Kidney (tissue), 14 donors: ENCODE measurements around the gene UTY. TPM values are rescaled to one million over a fixed set of nuclear protein-coding genes. Genes with fewer than 3 reads are reported as not detected.

Experiments used
- DNase-seq, 5 donors: peaks; one replicate each; pipeline ENCODE4 v3.0.0-alpha.2; 2013 to 2020
- FAIRE-seq: peaks from 2 replicates; lab custom pipeline; 2012; peaks lifted over from hg19 to GRCh38; lab: Jason Lieb, UNC
- H3K27ac ChIP-seq, 2 donors: one replicate each; pipeline ENCODE4 v1.7.0; 2013; ENCODE audit warnings: low read depth in 2 of 2, low read length in 2 of 2, inconsistent platforms in 1 of 2
- H3K27me3 ChIP-seq: one replicate; pipeline ENCODE4 v1.7.1; 2013; ENCODE audit warnings: low read length, inconsistent platforms; ENCODE audit not compliant: control insufficient read depth, insufficient read depth
- H3K36me3 ChIP-seq, 3 donors: one replicate each; pipeline versions ENCODE4 v1.7.0 to v1.7.1; 2013; ENCODE audit warnings: low read length in 3 of 3, control low read depth in 1 of 3, inconsistent platforms in 1 of 3; ENCODE audit not compliant: insufficient read depth in 3 of 3, control insufficient read depth in 2 of 3
- H3K4me1 ChIP-seq, 3 donors: one replicate each; pipeline versions ENCODE4 v1.7.0 to v1.7.1; 2013; ENCODE audit warnings: low read length in 3 of 3, inconsistent platforms in 1 of 3, low read depth in 1 of 3; ENCODE audit not compliant: control insufficient read depth in 2 of 3, insufficient read depth in 2 of 3
- H3K4me3 ChIP-seq, 3 donors: one replicate each; pipeline versions ENCODE4 v1.7.0 to v1.8.1; 2013; ENCODE audit warnings: low read length in 3 of 3, control low read depth in 1 of 3, inconsistent platforms in 1 of 3
- H3K9ac ChIP-seq, 3 donors: one replicate each; pipeline versions ENCODE4 v1.7.0 to v1.7.1; 2013; ENCODE audit warnings: low read length in 3 of 3, control low read depth in 1 of 3, inconsistent platforms in 1 of 3
- H3K9me3 ChIP-seq, 3 donors: one replicate each; pipeline versions ENCODE4 v1.7.0 to v1.7.1; 2013; ENCODE audit warnings: low read length in 3 of 3, control low read depth in 1 of 3, inconsistent platforms in 1 of 3; ENCODE audit not compliant: control insufficient read depth in 2 of 3, insufficient read depth in 1 of 3
- intact Hi-C: fragments of 100-400 bp; cut with DNase I; formaldehyde crosslinking; loops from one replicate; pipeline ENCODE4 v1.11.1; 2022
- polyA plus RNA-seq: library from polyadenylated mRNA; stranded (reverse); fragments of 350-450 nt; fragmentation: Illumina TruSeq; extraction: RNeasy Lipid Tissue Mini Kit (QIAGEN cat#74804); gene quantifications from one replicate; pipeline ENCODE4 v1.2.3, GENCODE V29; 2014; ENCODE audit warnings: low read depth, low replicate concordance; ENCODE audit not compliant: insufficient read depth
- total RNA-seq: library from RNA; stranded (reverse); fragmentation: NEBNext Ultra II Directional; extraction: Animal tissue kit (Norgen Biotek cat#: 25700); gene quantifications from one replicate; pipeline ENCODE4 v1.2.1, GENCODE V29; 2021
- TF ChIP-seq, protein P1 (sequence below): IDR thresholded peaks from 3 replicates; pipeline ENCODE4 v1.5.1; 2012; ENCODE audit warnings: mild to moderate bottlenecking, moderate library complexity, borderline replicate concordance; ENCODE audit not compliant: insufficient read depth; ENCODE audit errors: extremely low read depth
- donor health status: control.
- donor health status: control.
- donor health status: control.
- donor health status: control.
- donor health status: control.
- donor health status: DM: yes; HTN: yes; CAD: no.
- donor health status: Normal renal cell carcinoma (clear cell type).

The UTY gene
- total and polyA plus RNA-seq, 2 donors from 2014 or later, result 3.4 TPM; not detected in 1

DNA sequence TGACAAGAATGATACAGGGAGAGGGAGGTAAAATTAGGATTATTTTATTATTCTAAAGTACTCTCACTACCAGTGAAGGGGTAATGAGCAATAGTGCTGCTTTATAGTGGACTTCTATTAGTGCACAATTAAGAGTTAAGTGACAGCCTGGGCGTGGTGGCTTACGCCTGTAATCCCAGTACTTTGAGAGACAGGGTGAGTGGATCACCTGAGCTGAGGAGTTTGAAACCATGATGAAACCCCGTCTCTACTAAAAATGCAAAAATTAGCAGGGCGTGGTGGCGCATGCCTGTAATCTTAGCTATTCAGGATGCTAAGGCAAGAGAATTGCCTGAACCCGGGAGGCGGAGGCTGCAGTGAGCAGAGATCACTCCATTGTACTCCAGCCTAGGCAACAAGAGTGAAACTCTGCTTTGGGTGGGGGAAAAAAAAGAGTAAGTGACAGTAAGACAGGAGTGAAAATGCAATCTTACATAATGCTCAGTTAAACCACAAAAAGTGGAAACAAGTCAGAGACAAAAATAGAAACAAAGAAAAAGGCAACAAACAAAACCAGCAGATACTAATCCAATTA lies 98.6 kb downstream of the UTY start:
- intact Hi-C loops, result no loop called here
- FAIRE-seq, result no peak
- H3K36me3 ChIP-seq, result no peaks in the 10 kb centered on the region
- TF ChIP-seq, protein P1, sequence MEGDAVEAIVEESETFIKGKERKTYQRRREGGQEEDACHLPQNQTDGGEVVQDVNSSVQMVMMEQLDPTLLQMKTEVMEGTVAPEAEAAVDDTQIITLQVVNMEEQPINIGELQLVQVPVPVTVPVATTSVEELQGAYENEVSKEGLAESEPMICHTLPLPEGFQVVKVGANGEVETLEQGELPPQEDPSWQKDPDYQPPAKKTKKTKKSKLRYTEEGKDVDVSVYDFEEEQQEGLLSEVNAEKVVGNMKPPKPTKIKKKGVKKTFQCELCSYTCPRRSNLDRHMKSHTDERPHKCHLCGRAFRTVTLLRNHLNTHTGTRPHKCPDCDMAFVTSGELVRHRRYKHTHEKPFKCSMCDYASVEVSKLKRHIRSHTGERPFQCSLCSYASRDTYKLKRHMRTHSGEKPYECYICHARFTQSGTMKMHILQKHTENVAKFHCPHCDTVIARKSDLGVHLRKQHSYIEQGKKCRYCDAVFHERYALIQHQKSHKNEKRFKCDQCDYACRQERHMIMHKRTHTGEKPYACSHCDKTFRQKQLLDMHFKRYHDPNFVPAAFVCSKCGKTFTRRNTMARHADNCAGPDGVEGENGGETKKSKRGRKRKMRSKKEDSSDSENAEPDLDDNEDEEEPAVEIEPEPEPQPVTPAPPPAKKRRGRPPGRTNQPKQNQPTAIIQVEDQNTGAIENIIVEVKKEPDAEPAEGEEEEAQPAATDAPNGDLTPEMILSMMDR, result no peak
- H3K27me3 ChIP-seq, result no peaks in the 10 kb centered on the region
- no peak overlapping the region for H3K4me3 ChIP-seq
- H3K9ac ChIP-seq, result no peak overlapping the region
- no peaks in the 10 kb centered on the region for H3K4me1 ChIP-seq
- DNase-seq, result no peak
- H3K27ac ChIP-seq, result no peak overlapping the region
- no peaks in the 10 kb centered on the region for H3K9me3 ChIP-seq

DNA sequence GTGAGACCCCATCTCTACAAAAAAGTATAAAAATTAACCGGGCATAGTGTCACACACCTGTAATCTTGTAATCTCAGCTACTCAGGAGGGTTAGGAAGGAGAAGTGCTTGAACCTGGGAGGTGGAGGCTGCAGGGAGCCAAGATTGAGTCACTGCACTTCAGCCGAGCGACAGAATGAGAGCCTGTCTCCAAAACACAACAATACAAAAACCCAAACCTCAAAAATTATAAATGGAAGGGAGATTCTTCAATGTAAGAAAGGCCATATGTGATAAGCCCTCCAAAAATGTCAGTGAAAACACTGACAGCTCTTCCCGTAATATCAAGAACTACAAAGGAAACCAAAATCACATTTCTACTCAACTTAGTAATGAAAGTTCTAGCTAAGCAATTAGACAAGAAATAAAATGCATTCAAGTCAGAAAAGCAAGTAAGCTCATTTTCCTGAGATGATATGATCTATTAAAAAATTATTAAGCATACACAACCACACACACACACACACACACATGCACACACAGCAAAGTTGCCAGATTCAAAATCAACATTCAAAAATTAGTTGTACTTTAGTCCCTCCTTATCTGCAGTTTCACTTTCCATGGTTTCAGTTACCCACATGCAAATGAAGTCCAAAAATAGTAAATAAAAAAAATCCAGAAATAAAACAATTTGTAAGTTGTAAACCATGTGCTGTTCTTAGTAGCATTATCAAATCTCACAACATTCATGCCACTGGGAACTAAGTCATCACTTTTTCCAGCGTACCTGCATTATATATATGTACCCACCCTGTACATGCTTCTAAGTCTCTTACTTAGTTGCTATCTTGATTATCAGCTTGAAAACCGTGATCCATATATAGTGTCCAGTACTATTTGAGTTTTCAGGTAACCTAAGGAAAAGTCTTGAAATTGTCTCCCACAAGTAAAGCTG lies 108.7 kb downstream of the UTY start:
- no peaks in the 10 kb centered on the region for H3K36me3 ChIP-seq
- TF ChIP-seq, protein P1, result no peak
- no peak for FAIRE-seq
- no peaks in the 10 kb centered on the region for H3K9me3 ChIP-seq
- intact Hi-C loops, result no loop called here
- no peak overlapping the region for H3K4me3 ChIP-seq
- no peak overlapping the region for H3K9ac ChIP-seq
- no peaks in the 10 kb centered on the region for H3K4me1 ChIP-seq
- DNase-seq, result no peak
- H3K27me3 ChIP-seq, result no peaks in the 10 kb centered on the region
- no peak overlapping the region for H3K27ac ChIP-seq

DNA sequence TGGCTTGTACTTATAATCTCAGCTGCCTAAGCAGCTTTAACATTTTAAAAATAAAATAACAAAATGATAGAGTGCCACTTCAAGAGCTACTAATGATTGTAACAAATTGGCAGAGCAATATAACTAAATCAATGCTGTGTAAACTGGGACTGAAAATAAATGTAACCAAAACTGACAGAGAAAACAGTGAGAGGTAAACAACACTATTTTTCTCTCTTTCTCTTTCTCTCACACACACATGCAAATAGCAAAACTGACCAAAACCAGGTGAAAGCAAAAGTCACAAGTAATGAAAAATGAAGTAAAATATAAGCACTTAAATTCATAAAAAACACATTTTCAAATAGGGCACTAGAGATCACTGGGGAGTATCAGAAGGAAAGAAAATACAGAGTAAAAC lies 109.6 kb downstream of the UTY start:
- Histone ChIP-seq H3K27ac (no peak overlapping the region), H3K36me3 (no peaks in the 10 kb centered on the region), H3K9ac (no peak overlapping the region), H3K9me3 (no peaks in the 10 kb centered on the region), H3K27me3 (no peaks in the 10 kb centered on the region), H3K4me3 (no peak overlapping the region), H3K4me1 (no peaks in the 10 kb centered on the region)
- DNase-seq, result no peak
- intact Hi-C loops, result no loop called here
- TF ChIP-seq, protein P1, result no peak
- FAIRE-seq, result no peak
